GM19372 (cell line): ENCODE results near the gene ZNF518B.
A peak's percentile ranks its signal among the peaks of the same experiment; 100 is the strongest.

Experiments
- ATAC-seq: cut with Tn5 transposase; IDR thresholded peaks from one replicate; pipeline ENCODE4 v1.9.1; 2021; ENCODE audit warnings: mild to moderate bottlenecking, low read depth, moderate library complexity; ENCODE audit not compliant: unreplicated experiment

Gene ZNF518B, protein sequence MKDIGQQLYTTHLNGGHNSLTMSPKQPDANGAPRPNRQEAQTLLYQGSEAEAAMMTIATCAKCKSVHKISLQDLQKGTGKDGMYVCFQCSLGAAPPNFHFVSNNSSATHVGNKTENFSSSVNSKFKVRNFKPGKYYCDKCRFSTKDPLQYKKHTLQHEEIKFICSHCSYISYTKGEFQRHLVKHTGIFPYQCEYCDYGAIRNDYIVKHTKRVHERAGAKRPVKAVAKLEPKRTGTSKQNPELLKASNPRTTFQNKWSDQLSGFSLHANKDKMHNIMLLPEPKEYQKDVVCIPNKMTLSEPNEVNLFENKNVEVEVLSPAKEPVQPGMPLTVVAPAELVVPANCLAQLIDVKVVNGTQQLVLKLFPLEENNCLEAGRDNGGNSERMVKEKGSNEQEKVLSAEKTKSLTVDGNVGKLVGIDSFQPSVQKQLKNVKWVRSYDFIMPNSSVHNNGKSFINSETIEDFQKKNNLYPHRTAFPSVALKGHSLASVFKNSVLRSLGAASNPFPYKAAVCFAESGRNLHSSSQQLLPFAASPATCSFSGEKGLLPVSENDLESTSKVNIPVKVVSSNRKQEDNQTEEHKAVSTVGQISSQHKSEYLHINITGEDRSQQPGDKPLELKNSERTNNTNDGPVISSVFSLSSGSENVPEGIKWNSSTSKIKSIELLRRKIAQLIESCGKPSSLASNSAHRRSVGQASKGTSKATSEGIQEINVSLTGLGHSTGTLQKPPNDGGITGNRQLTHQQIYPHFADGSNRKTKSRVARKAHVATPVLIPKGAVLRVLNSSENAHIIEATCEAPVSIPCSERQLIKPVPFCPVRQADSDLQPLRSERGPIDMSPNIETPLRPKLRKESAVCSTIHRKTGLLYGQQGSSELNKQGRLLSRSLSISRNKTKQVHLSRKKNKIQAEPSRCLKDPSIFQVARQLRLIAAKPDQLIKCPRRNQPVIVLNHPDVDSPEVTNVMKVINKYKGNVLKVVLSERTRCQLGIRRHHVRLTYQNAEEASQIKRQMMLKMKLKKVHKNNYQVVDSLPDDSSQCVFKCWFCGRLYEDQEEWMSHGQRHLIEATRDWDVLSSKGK

DNA sequence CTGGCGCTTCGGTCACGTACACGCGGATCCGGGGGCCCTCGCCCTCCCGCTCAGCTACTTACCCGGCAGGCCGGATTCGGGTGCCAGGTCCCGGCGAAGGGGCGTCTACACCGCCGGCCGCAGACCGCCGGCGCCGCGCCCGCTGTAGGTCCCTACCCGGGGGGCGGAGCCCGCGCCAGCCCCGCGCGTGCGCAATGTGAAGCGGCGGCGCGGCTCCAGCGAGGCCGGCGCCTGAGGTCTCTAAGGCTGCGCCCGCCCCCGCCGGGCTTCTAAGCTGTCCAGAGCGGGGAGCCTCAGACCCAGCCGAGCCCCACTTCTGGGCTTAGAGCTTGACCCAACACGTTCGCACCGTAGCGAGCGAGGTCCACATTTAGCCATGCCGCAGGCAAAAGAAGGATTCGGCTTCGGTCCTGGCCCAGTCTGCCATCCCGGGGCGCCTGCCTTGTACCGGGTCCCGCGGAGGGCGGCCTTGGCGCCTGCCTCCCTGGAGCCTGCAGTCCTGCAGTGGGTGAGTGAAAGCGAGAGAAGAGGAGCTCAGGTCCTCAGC lies at the start of gene ZNF518B:
TSS of gene ZNF518B (minus strand) at position 172 of the 547 bp plus-strand sequence. CDS start 11,098 bp downstream, outside the sequence.
- peak; percentile 84 for ATAC-seq

DNA sequence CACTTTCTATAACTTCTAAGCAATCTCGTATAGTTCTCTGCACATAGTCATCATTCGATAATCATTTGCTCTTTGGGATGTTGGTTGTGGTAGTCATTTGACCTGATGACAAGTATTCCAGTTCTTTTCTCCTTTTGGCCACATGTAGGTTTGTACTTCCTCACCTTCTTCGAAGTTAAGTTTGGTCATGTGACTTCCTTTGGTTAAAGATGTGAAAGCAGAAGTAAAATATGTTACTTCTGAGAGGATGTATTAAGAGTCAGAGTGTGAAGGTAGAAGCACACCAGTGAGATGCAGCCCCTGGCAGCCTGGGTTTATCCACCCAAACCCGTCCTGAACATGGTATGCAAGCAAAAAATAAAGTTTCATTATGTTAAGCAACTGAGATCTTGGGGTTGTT lies 48.9 kb upstream of the ZNF518B start:
- no peak for ATAC-seq

DNA sequence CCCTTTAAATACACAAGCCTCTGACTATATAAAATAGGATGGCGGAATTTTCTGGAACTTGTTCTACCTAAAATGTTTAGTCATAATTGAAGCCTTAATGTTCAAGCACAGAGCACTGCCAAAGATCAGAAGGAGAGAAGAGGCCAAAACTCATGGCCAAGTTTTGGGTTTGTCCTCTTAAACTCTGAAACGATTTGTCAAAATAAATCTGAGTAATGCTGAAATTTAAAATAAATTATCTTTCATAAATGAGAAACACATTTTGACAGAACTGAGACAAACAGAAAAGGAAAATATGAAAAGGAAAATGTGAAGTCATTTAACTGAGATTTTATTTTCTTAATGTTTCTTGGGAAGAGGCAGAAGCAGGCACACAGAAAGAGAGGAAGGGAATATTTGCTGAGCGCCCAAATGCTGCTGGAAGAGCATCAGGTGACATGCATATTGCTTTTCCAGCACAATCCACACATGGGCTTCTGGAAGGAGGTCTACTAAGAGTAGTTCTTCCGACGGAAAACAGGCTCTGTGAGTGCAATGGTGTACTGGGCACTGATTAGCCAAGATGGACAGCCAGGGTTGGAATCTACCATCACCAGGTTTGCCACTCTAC lies 47.4 kb upstream of the ZNF518B start:
- ATAC-seq: no peak

DNA sequence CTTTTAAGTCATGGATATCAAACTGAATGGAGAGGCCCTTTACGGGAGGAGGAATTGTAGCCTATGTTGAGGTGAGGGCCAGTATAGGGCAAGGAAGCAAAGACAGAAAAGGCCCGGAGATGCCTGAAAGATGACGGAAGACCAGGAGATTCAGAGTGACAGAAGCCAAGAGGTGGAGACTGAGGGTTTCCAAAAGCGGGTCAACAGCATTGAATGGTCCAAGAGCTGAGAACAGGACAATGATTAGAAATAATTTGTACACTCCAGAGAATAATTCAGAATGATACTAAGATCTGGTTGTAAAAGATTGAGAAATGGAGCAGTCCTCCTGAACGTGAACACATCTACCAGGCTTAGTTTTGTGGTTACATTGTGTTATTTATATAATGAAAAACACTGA lies 45.5 kb upstream of the ZNF518B start:
- ATAC-seq: no peak

DNA sequence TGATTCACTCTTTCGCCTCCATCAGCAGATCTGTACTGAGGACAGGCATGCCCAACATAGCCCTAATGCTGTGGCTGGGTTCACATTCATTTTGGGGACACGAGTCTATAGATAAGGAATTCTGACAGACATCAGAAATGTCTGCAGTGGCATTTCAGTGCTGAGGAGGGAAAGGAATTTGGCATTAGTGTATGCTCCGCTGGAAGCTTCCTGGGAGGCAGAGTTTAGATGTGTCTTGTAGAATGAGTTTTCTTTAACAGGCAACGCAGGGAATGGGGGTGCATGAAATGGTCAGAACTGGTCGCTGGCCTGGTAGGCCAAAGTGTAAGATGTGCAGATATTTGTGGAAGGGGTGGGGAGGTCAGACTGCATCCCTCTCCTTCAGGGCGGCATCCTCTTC lies 43.5 kb upstream of the ZNF518B start:
- no peak for ATAC-seq

DNA sequence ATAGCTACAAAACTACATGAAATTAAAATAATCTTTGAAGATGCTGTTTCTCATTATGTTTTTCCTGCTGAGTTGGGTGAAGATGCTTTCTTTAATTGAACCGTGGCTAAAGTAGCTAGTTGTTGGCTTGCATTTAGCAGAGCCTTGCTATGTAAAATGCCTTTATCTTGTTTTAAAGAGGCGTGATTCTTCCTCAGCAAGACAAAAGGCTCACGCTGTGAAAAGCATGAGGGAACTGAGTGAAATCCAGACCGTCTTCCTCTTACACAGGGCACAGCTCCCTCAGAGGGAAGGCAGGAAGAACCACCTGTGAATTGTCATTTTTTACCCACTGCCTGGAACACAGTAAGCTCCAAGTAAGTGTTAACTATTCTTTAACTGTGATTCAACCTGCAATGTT lies 39.0 kb upstream of the ZNF518B start:
- ATAC-seq: no peak

DNA sequence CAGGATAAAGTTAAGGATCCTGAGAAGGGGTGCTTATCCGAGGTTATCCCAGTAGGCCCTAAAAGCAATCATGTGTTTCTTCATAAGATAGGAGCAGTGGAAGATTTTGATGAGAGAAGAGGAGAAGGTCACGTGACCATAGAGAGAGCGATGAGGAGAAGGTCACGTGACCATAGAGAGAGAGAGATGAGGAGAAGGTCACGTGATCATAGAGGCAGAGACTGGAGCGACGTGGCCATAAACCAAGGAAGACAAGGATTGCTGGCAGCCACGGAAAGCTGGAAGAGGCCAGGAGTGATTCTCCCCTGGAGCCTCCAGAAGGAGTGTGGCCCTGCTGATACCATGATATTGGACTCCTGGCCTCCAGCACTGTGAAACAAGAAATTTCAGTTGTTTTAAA lies 38.4 kb upstream of the ZNF518B start:
- no peak for ATAC-seq

DNA sequence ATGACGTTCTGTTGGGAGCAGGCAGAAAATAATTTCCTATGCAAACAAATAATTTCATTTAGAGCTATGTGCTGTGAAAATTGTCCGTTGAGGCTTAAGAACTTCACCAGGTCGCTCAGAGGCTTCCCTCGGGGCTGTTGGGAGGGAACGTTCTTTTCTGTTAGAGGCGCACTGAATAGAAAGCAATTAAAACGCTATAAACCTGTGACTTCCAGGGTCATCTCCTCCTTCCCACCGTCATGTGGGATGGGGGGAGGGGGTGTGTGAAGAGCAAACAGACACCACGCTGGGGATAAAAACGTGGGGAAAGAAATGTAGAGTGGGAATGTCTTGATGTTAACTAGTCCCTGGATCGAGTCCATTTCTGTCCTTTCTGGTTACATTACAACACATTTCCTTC lies 35.2 kb upstream of the ZNF518B start:
- ATAC-seq: no peak

DNA sequence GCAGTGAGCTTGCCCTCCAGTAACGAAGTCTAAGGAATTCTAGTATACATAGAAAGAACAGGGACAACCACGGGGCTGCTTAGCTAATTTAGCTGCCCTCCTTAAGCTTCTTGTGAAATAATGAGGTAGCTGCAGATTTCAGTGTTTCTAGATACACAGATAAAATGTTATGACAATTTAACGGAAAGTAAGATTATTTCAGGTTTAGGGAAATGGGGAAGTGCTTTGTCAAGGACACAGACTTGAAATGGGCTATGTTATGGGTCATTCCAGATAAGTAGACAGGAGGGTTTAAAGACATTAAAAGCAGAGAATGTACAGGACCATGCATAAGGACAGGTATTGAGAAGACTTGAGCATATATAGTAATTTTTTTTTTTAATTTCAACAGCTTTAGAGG lies 34.2 kb upstream of the ZNF518B start:
- ATAC-seq: no peak

DNA sequence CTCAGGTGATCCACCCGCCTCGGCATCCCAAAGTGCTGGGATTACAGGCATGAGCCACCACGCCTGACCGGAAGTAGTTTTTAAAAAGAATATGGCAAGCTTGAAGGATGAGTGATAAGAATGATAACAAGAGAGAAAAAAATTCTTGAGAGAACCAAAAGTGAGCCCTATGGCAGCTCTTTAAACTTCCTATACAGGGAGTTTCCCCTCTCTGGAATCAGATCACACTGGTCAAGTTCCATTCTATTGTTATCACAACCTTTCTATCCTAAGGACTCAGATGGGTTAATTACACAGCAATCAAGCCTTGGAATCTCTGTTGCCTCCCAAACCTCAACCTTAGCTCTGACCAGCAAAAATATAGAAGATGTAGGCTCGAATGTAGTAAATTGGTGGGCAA lies 33.8 kb upstream of the ZNF518B start:
- no peak for ATAC-seq

DNA sequence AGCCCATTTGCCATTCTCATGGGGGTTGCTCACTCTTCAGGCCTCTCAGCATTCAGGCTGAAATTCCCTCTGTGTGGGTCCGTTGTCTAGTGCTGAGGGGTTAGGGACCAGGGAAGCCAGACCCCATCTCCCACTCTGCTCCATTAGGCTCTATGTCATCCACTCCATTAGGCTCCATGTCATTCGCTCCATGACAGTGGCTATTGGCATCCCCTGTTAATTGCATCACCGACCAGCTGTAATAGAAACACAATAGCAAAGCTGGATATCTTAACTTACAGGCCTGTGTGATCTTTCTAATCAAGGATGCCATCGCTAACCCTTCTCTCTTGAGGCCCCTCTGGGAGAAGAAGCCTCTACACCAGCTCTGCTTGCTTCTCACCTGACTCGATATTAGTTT lies 25.7 kb upstream of the ZNF518B start:
- ATAC-seq: no peak

DNA sequence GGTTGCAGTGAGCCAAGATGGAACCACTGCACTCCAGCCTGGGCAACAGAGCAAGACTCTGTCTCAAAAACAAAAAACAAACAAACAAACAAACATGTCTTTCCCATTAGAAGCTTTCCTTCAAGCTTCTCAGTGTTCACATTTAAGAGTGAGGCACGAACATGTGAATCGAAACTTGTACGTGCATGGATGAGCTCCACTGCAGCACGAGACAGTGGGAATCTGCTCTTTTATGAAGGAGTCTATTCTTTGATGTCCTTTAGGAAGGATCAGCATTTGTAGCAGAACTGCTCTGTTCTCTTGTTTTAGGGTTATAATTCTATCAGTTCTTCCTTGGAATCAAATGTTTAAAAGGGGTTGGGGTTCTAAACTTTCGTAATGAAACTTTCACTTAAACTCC lies 23.4 kb upstream of the ZNF518B start:
- ATAC-seq: no peak

DNA sequence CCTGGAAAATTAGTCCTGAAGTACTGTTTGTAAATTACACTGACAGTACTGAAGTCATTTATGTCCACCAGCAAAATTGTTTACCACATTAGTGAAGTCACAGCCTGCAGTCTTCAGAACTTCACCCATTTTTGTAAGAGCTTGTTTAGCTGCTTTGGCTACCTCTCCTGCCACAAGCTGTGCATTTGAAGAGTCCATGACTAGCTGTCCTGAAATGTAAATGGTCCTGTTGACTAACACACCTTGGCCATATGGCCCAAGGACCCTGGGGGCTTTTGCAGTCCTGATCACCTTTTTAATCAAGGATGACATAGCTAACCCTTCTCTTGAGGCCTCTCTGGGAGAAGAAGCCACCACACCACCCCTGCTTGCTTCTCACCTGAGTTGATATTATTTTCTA lies 21.4 kb upstream of the ZNF518B start:
- no peak for ATAC-seq

DNA sequence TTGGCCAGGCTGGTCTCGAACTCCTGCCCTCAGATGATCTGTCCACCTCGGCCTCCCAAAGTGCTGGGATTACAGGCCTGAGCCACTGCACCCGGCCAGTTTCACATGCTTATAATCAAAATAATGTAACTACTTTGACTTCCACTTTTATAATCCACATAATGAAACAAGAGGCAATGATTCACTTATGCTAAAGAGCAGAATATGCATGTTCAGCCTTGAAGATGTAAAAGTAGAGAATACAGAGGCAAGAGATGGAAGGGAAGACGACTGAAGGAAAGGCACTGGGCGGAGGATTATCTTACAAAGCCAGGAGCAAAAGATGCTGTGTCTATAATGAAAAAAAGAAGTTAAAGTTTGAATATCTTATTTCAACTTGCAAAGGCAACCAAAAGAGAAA lies 13.3 kb upstream of the ZNF518B start:
- ATAC-seq: no peak

DNA sequence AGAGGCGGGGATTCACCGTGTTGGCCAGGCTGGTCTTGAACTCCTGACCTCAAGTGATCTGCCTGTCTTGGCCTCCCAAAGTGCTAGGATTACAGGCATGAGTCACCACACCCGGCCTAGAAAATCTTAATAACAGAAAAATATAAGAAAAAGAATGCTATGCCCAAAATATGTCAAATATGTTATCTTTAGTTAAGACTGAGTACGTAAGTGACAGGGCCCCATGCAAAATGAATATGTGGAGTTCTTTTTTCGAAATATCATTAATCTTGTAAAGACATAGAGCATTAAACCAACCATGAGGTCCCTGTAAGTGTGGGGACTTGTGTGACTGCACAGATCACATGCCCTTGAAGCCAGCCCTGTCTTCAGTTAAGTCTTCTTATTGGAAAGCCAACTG lies 8.9 kb upstream of the ZNF518B start:
- no peak for ATAC-seq

DNA sequence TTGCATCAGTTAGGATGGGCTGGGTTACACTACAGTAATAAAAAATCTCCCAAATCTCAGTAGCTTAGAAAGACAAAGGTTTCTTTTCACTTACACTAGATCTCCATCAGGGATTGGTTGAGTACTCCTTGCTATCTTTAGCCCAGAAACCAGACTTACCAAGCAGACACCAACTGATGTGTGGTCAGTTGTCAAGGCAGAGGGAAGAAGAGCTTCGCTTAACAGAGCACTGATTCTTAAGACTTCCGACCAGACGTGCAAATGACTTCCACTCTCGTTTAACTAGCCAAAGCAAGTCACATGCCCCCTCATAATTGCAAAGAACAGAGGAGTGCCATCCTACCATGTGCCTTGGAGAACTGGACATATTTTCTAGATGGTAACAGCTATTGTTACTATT lies 5.7 kb upstream of the ZNF518B start:
- ATAC-seq: no peak

DNA sequence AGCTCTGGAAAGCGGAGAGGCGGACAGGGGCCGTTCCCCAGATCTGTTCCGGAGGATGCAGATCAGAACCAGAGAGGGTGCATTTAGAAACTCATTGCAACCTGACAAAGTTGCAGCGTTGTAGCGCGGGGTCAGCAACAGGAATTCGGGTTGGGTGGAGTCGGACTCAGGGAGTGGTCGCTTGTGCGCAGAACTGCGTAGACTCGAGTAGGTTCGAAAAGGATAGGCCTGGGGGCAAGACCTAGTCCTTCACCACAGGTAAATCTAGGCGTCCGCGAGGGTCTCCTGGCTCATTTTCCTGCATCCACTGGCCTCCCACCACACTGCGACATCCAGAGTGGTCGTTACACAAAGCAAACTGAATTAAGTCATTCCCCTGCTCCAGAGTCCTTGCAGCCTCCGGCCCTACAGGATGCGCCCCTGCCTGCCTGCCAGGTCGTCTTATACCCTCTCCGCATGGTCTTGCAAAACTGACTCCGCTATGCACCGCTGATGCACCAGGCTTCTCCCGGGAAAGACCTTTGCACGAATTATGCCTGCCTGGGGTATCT lies 4.7 kb upstream of the ZNF518B start:
- no peak for ATAC-seq

DNA sequence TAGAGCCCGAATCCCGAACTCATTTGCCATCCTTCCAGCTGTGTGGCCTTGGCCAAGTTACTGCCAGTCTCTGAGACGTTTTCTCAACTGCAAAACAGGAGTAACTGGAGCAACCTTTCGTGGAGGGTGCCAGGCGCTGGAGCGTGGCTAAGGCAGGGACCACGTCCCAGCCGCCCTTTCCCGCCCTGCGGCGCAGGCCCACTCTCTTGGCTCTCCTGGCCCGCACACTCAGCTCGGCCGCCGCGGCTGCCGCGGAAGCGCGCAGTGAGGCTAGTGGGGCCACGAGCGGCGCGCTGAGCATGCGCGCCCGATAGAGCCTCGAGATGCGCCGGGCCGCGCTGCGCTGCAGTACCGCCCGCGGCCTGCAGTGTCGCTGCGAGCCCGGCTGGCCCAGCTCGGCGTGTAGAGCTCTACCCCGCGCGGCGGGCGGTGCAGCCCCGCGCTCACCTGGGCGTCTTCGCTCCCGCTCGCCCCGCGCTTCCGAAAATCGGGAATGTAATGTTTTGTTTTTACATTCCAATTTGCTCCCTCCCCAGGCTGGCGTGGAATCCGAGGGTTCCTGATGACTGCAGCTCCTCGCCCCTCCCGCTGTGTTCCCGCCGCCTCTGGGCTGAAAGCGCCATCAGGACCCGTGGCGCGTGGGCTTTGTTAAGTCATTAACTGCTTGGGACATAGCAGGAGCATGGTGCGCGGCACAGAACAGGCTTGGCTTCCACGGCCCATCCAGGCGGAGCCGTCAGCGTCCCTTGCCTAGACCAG lies 4.0 kb upstream of the ZNF518B start:
- ATAC-seq: no peak

DNA sequence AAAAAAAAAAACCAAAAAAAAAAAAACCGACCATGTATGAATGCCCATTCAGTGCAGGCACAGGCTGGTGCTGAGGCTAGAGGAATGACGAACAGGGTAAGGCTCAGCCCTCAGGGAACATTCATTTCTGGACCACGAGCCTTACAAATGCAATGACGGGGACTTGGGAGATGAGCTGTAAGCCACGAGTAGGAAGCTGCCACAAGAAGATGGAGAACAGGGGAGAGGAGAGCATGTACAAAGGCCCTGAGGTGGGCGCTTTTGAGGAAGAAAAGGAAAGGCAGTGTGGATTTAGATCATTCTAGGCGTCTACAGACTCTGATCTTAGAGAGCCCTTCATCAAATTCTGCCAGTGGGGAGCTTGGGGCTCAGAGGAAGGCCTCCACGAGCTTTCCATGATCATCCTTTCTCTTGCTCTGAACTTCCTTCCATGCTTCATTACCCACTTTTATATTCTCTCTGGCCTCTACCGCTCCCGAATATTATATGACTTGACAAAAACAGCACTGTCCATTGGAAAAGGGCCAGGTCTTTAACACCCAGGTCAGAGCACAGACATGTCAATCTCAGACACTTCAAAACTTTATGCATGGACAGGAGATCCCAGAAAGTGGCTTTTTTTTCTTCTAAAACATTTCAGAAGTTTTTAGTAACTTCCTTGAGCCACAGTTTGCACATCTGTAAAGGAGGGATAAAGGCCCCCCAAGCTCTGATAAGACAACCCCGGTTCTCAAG lies 3.3 kb upstream of the ZNF518B start:
- ATAC-seq: no peak
